Testis (tissue), 3 donors: ENCODE results near the gene SIN3A. TPM values are rescaled to one million over a fixed set of nuclear protein-coding genes. Genes with fewer than 3 reads are reported as not detected.

Experiments used
- DNase-seq: peaks from one replicate; pipeline ENCODE4 v3.0.0-alpha.2; 2019
- H3K27ac ChIP-seq, 2 donors: fragments of 200-600 bp; sonication (generic); one replicate each; pipeline ENCODE4 v1.5.1; 2019
- H3K27me3 ChIP-seq: fragments of 200-600 bp; sonication (generic); one replicate; pipeline ENCODE4 v1.5.1; 2019
- H3K36me3 ChIP-seq: fragments of 200-600 bp; sonication (generic); one replicate; pipeline ENCODE4 v1.5.1; 2017; ENCODE audit warnings: low read depth; ENCODE audit errors: missing control alignments
- H3K4me1 ChIP-seq: fragments of 200-600 bp; sonication (generic); one replicate; pipeline ENCODE4 v1.5.1; 2019
- H3K4me3 ChIP-seq, 2 donors: fragments of 200-600 bp; sonication (generic); one replicate each; pipeline ENCODE4 v1.5.1; 2017 to 2019
- H3K9me3 ChIP-seq: fragments of 200-600 bp; sonication (generic); one replicate; pipeline ENCODE4 v1.5.1; 2017
- POLR2A ChIP-seq: fragments of 450-650 bp; IDR thresholded peaks from one replicate; pipeline ENCODE4 v1.6.1; 2017; ENCODE audit warnings: antibody characterized with exemption, mild to moderate bottlenecking, moderate library complexity
- WGBS, 2 donors: methylation state at CpG; one replicate each; pipeline ENCODE4 v1.1.5; 2018; 5-methylcytosine and 5-hydroxymethylcytosine counted together
- intact Hi-C: fragments of 100-400 bp; cut with DNase I; formaldehyde crosslinking; loops from one replicate; pipeline ENCODE4 v1.15.1; 2023; ENCODE audit warnings: low total_unique reads
- polyA plus RNA-seq: library from polyadenylated mRNA; stranded (reverse); fragments of 350-450 nt; fragmentation: Illumina TruSeq; extraction: RNeasy Lipid Tissue Mini Kit (QIAGEN cat#74804); gene quantifications from one replicate; pipeline ENCODE4 v1.2.3, GENCODE V29; 2014; ENCODE audit warnings: low read depth, low replicate concordance; ENCODE audit not compliant: insufficient read depth
- total RNA-seq, 2 donors: library from RNA; depleted of rRNA; stranded (reverse); fragments of >200 nt; gene quantifications; one replicate each; pipeline ENCODE4 v1.2.3, GENCODE V29; 2016
- TF ChIP-seq, protein P1 (sequence below), 3 experiments: fragments of 450-650 bp in 2 of 3; fragments of 200-600 bp in 1 of 3; sonication (generic) in 1 of 3; IDR thresholded peaks; one replicate each; pipeline ENCODE4 v1.5.1; 2016 to 2019; ENCODE audit warnings: antibody characterized with exemption in 3 of 3, mild to moderate bottlenecking in 2 of 3, moderate library complexity in 1 of 3

Gene SIN3A
- total and polyA plus RNA-seq, 3 donors from 2014 or later = 65.9 to 100 (median 95.0) TPM

GRCh38 chr15:75355369-75355768, 96.1 kb downstream of the SIN3A start:
- Histone ChIP-seq H3K27ac (no peak overlapping the region), H3K4me3 (no peak overlapping the region), H3K36me3 (no peaks in the 10 kb centered on the region), H3K27me3 (no peaks in the 10 kb centered on the region), H3K4me1 (no peaks in the 10 kb centered on the region), H3K9me3 (no peaks in the 10 kb centered on the region)
- intact Hi-C loops = no loop called here
- TF ChIP-seq, protein P1, sequence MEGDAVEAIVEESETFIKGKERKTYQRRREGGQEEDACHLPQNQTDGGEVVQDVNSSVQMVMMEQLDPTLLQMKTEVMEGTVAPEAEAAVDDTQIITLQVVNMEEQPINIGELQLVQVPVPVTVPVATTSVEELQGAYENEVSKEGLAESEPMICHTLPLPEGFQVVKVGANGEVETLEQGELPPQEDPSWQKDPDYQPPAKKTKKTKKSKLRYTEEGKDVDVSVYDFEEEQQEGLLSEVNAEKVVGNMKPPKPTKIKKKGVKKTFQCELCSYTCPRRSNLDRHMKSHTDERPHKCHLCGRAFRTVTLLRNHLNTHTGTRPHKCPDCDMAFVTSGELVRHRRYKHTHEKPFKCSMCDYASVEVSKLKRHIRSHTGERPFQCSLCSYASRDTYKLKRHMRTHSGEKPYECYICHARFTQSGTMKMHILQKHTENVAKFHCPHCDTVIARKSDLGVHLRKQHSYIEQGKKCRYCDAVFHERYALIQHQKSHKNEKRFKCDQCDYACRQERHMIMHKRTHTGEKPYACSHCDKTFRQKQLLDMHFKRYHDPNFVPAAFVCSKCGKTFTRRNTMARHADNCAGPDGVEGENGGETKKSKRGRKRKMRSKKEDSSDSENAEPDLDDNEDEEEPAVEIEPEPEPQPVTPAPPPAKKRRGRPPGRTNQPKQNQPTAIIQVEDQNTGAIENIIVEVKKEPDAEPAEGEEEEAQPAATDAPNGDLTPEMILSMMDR (IDR thresholded peaks at IDR 0.05) = no peak
- no peak for TF ChIP-seq POLR2A
- DNase-seq = no peak
- WGBS, 2 donors = 88% methylated on average over 4 of the region's 4 CpGs; no CpG with 5 or more reads in 1 of the 2 donors

DNA sequence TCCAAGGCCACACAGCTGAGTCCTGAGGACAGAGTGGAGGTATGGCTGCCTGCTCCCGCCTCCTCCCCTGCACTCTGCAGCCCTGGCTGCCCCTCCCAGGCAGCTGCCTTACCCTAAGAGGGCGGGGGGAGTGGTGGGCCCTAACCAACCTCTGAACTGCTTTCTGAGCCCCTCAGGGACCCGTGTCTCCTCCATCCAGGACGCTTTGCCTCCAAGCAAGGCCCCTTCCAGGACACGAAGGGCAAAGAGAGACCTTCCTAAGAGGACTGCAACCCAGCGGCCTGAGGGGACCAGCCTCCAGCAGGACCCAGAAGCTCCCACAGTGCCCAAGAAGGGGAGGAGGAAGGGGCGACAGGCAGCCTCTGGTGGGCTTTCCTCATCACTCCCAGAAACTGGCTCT, 97.0 kb downstream of the SIN3A start:
- Histone ChIP-seq H3K27ac (no peak overlapping the region), H3K9me3 (no peaks in the 10 kb centered on the region), H3K4me1 (no peaks in the 10 kb centered on the region), H3K27me3 (no peaks in the 10 kb centered on the region), H3K4me3 (no peak overlapping the region), H3K36me3 (no peaks in the 10 kb centered on the region)
- TF ChIP-seq, protein P1 (IDR thresholded peaks at IDR 0.05) = no peak
- TF ChIP-seq POLR2A = no peak
- intact Hi-C loops = no loop called here
- DNase-seq = no peak
- WGBS, 2 donors = 79 to 85% methylated on average over 5 to 7 of the region's 7 CpGs

DNA sequence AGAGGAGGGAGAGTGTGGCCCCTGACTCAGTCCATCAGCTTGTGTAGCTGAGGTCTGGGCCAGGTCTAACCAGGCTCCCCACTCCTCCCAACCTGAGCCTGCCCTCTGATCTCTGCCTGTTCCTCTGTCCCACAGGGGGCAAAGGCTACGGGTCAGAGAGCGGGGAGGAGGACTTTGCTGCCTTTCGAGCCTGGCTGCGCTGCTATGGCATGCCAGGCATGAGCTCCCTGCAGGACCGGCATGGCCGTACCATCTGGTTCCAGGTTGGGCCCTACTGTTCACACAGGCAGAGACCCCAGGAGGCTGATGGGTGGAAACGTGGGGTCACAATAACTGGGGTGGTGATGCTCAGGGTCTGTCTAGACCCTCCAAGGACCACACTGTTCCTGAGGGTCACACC, 97.9 kb downstream of the SIN3A start:
- no peak overlapping the region for H3K4me3 ChIP-seq
- H3K27ac ChIP-seq = no peak overlapping the region
- H3K9me3 ChIP-seq = no peaks in the 10 kb centered on the region
- H3K4me1 ChIP-seq = no peaks in the 10 kb centered on the region
- DNase-seq = no peak
- WGBS, 2 donors = 93% methylated on average over 4 to 7 of the region's 7 CpGs
- TF ChIP-seq, protein P1 (IDR thresholded peaks at IDR 0.05) = no peak
- TF ChIP-seq POLR2A = no peak
- intact Hi-C loops = no loop called here
- no peaks in the 10 kb centered on the region for H3K36me3 ChIP-seq
- H3K27me3 ChIP-seq = no peaks in the 10 kb centered on the region

GRCh38 chr15:75352186-75353080, 99.1 kb downstream of the SIN3A start:
- intact Hi-C loops = no loop called here
- TF ChIP-seq POLR2A = no peak
- TF ChIP-seq, protein P1 (IDR thresholded peaks at IDR 0.05) = no peak
- no peak overlapping the region for H3K4me3 ChIP-seq
- 89 to 92% methylated on average over 6 to 16 of the region's 16 CpGs for WGBS, 2 donors
- no peaks in the 10 kb centered on the region for H3K9me3 ChIP-seq
- H3K4me1 ChIP-seq = peaks cover under 1% of the 10 kb centered on the region
- no peaks in the 10 kb centered on the region for H3K36me3 ChIP-seq
- no peak overlapping the region for H3K27ac ChIP-seq
- H3K27me3 ChIP-seq = no peaks in the 10 kb centered on the region
- DNase-seq = no peak
